GM12892 (cell line): Measurements from ENCODE around the gene PDE8B.

Experiments used
- POLR2A ChIP-seq: IDR thresholded peaks from 2 replicates; pipeline ENCODE4 v1.6.1; 2011; ENCODE audit warnings: low read depth, low read length, control low read depth
- TAF1 ChIP-seq: IDR thresholded peaks from 2 replicates; pipeline ENCODE4 v1.6.1; 2011; ENCODE audit warnings: low read depth, mild to moderate bottlenecking, control low read depth, low read length, borderline replicate concordance

DNA sequence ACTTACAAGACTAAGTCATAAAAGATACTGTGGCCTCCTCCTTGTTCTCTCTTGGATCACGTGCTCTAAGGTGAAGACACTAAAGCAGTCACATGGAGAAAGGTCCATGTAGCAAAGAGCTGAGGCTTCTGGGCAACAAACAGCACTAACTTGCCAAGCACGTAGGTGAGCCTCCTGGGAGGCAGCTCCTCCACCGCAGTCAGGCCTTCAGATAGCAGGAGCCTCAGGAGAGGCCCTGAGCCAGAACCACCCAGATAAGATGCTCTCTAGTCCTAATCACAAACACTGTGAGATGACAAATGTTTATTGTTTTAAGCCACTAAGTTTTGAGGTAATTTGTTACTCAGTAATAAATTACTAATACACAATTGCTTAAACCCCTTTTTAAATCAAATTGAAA lies 243.6 kb downstream of the PDE8B start:
- no peak for TF ChIP-seq TAF1
- TF ChIP-seq POLR2A = no peak
